Measurements from ENCODE around the gene CCDC88B.

GRCh38 chr11:64299847-64300648, 40.0 kb upstream of the CCDC88B start, which contains the start of gene CATSPERZ:
- TF ChIP-seq TAF1 (IDR thresholded peaks at IDR 0.05; ENCODE audit: low read depth) (no peak), NFIC (IDR thresholded peaks at IDR 0.05) (no peak), YY1 (IDR thresholded peaks at IDR 0.05; ENCODE audit: low read depth) (no peak), CEBPB (IDR thresholded peaks at IDR 0.05) (no peak), CREB1 (IDR thresholded peaks at IDR 0.05; ENCODE audit: low read depth) (no peak), EP300 (IDR thresholded peaks at IDR 0.05; ENCODE audit: borderline replicate concordance) (no peak), RAD21 (IDR thresholded peaks at IDR 0.05; ENCODE audit: low read depth) (no peak), REST (IDR thresholded peaks at IDR 0.05; ENCODE audit: low read depth) (no peak), TEAD4 (IDR thresholded peaks at IDR 0.05) (no peak), FOXM1 (IDR thresholded peaks at IDR 0.05; ENCODE audit: borderline replicate concordance, low read depth) (no peak), TCF12 (IDR thresholded peaks at IDR 0.05; ENCODE audit: low read depth) (no peak), MAX (IDR thresholded peaks at IDR 0.05) (no peak), EGR1 (IDR thresholded peaks at IDR 0.05) (no peak), USF1 (IDR thresholded peaks at IDR 0.05) (no peak)

Measured in Ishikawa (cell line).